HG03139 (cell line): ENCODE data around the gene IL5RA.
A peak's percentile ranks its signal among the peaks of the same experiment; 100 is the strongest.

ENCODE experiments used
- ATAC-seq: cut with Tn5 transposase; IDR thresholded peaks from one replicate; pipeline ENCODE4 v1.9.1; 2021; ENCODE audit not compliant: unreplicated experiment

IL5RA gene

GRCh38 chr3:3068358-3068881 lies 41.8 kb downstream of the IL5RA start:
- ATAC-seq = no peak

- ATAC-seq = no peak
Observed at GRCh38 chr3:3066910-3067309, 43.3 kb downstream of the IL5RA start.

- ATAC-seq = no peak
Observed at GRCh38 chr3:3066378-3066777, 43.8 kb downstream of the IL5RA start.

GRCh38 chr3:3065876-3066275 lies 44.3 kb downstream of the IL5RA start:
- ATAC-seq = no peak

- no peak for ATAC-seq
Observed at GRCh38 chr3:3064297-3064696, 45.9 kb downstream of the IL5RA start.

GRCh38 chr3:3059645-3060044 lies 50.5 kb downstream of the IL5RA start:
- no peak for ATAC-seq

- ATAC-seq = no peak
Observed at GRCh38 chr3:3053974-3054373, 56.2 kb downstream of the IL5RA start.

GRCh38 chr3:3038201-3038991 lies 71.8 kb downstream of the IL5RA start:
- ATAC-seq = no peak

GRCh38 chr3:3037156-3037555 lies 73.0 kb downstream of the IL5RA start:
- ATAC-seq = no peak

- ATAC-seq = no peak
Observed at GRCh38 chr3:3031326-3031725, 78.8 kb downstream of the IL5RA start.

GRCh38 chr3:3027976-3028567 lies 82.1 kb downstream of the IL5RA start:
- peak; percentile 97 for ATAC-seq

GRCh38 chr3:3023111-3023745 lies 86.9 kb downstream of the IL5RA start:
- no peak for ATAC-seq

- ATAC-seq = no peak
Observed at GRCh38 chr3:3020209-3020608, 90.0 kb downstream of the IL5RA start.
